Measurements from ENCODE around the gene FILIP1. TPM values are rescaled to one million over a fixed set of nuclear protein-coding genes. Genes with fewer than 3 reads are reported as not detected.
A peak's percentile ranks its signal among the peaks of the same experiment; 100 is the strongest.

FILIP1 gene
- total RNA-seq, 6 donors from 2014 or later, result 16.7 to 31.7 (median 21.7) TPM

DNA sequence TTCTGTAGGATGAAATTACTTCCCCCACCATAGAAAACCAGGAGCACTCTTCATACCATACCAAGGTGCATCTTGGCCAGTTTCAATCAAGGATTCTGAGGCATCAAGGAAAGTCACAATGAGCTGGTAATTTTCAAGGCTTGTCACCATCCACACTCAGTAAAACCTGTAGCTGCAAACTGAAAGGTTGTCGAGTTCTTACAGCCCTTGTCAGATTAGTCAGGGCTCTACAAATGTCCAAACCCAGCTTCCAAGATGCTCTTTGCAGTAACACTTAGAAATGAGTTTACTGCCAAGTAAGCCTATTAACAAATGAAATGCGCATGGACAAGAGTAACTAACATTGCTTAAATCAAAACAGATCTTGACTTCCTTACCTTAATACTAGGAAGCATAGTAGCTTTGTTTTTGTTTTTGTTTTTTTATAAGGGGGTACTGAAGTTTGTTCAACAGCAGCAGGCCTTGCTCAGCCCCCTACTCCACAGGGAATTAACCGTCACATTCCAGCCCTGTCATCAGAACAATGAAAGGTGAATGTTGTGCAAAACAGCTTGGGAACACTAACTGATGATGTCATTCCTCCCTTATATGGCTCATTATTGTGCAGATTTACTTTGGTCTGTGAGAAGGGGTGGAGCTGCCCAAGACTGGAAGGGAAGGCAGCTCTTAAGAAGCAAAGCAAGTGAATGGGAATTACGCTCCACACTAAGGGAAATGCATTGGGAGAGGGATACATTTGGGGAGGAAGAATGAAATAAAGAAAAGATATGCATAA is 159.1 kb downstream of the FILIP1 start:
- no peaks in the 10 kb centered on the region for H3K36me3 ChIP-seq
- 44 to 56% methylated on average over 4 of the region's 4 CpGs for WGBS, 2 donors
- peak overlapping the region; percentile 15 to 69 (median 42) for H3K27ac ChIP-seq
- ATAC-seq (ENCODE audit: low FRiP score in 2 of 2), result peak; percentile 84 to 89
- H3K27me3 ChIP-seq, result no peaks in the 10 kb centered on the region
- H3K9me3 ChIP-seq, result no peaks in the 10 kb centered on the region
- H3K4me1 ChIP-seq, result peaks cover 0 to 9% (median 3%) of the 10 kb centered on the region in 4 donors
- peak overlapping the region in 3 of 4 donors; percentile 7 to 26 (median 10) for H3K4me3 ChIP-seq
- TF ChIP-seq POLR2A (IDR thresholded peaks at IDR 0.05) (no peak), CTCF (IDR thresholded peaks at IDR 0.05) (no peak), POLR2AphosphoS5 (IDR thresholded peaks at IDR 0.05) (peak in 1 of 2 donors; percentile 22), EP300 (IDR thresholded peaks at IDR 0.05) (no peak)
- peak in 1 of 2 donors; percentile 56 for DNase-seq

- Histone ChIP-seq H3K27me3 (no peaks in the 10 kb centered on the region), H3K4me1 (peaks cover 0 to 9% (median 3%) of the 10 kb centered on the region in 4 donors), H3K9me3 (no peaks in the 10 kb centered on the region), H3K4me3 (peak overlapping the region in 2 of 4 donors; percentile 7 to 10), H3K36me3 (no peaks in the 10 kb centered on the region), H3K27ac (peak overlapping the region; percentile 15 to 69 (median 42))
- WGBS, 2 donors, result 52 to 56% methylated on average over 2 of the region's 2 CpGs
- no peak for TF ChIP-seq POLR2AphosphoS5 (IDR thresholded peaks at IDR 0.05)
- TF ChIP-seq CTCF (IDR thresholded peaks at IDR 0.05), result no peak
- no peak for TF ChIP-seq POLR2A (IDR thresholded peaks at IDR 0.05)
- TF ChIP-seq EP300 (IDR thresholded peaks at IDR 0.05), result no peak
- DNase-seq, result no peak
- ATAC-seq (ENCODE audit: low FRiP score in 2 of 2), result no peak
Measured at GRCh38 chr6:75333676-75334200, 159.9 kb downstream of the FILIP1 start.

GRCh38 chr6:75331151-75331550 is 162.4 kb downstream of the FILIP1 start:
- Histone ChIP-seq H3K4me3 (no peak overlapping the region), H3K27me3 (no peaks in the 10 kb centered on the region), H3K9me3 (no peaks in the 10 kb centered on the region), H3K4me1 (peaks cover 0 to 9% (median 3%) of the 10 kb centered on the region in 4 donors), H3K36me3 (no peaks in the 10 kb centered on the region), H3K27ac (no peak overlapping the region)
- WGBS, 2 donors, result 89 to 97% methylated on average over 2 of the region's 2 CpGs
- no peak for DNase-seq
- TF ChIP-seq POLR2AphosphoS5 (IDR thresholded peaks at IDR 0.05) (no peak), CTCF (IDR thresholded peaks at IDR 0.05) (no peak), EP300 (IDR thresholded peaks at IDR 0.05) (no peak), POLR2A (IDR thresholded peaks at IDR 0.05) (no peak)
- ATAC-seq (ENCODE audit: low FRiP score in 2 of 2), result no peak

DNA sequence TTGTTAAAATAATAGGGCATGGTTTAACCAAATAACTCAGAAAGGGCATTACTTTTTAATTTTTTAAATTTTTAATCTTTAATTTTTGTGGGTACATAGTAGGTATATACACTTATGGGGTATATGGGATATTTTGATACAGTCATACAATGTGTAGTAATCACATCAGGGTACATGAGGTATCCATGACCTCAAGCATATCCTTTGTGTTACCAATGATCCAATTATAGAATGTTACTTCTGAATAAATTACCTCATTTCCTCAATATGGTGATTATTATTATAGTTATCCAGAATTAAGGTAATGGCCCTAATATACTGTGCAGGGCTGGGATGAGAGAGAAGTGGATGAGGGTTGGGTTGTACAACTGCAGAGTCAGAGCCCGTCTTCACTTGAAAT is 163.9 kb downstream of the FILIP1 start:
- no peaks in the 10 kb centered on the region for H3K9me3 ChIP-seq
- WGBS, 2 donors, result 91 to 100% methylated on average over 1 of the region's 1 CpG
- H3K4me3 ChIP-seq, result no peak overlapping the region
- TF ChIP-seq EP300 (IDR thresholded peaks at IDR 0.05) (no peak), POLR2A (IDR thresholded peaks at IDR 0.05) (no peak), POLR2AphosphoS5 (IDR thresholded peaks at IDR 0.05) (no peak), CTCF (IDR thresholded peaks at IDR 0.05) (no peak)
- H3K27ac ChIP-seq, result no peak overlapping the region
- H3K4me1 ChIP-seq, result peaks cover 0 to 9% (median 0%) of the 10 kb centered on the region in 4 donors
- ATAC-seq (ENCODE audit: low FRiP score in 2 of 2) (no peak), DNase-seq (no peak)
- no peaks in the 10 kb centered on the region for H3K36me3 ChIP-seq
- H3K27me3 ChIP-seq, result no peaks in the 10 kb centered on the region

Measured in upper lobe of left lung (tissue), 6 donors.